Fibroblast of peridontal ligament (primary cell): ENCODE data around the gene GIMAP8.
"Not testable (repeated sequence)": the region's sequence is repeated elsewhere in the genome, so short reads cannot be mapped to it uniquely, and the experiment has no call there.

ENCODE experiments used
- DNase-seq: peaks from one replicate; pipeline ENCODE4 v3.0.0-alpha.2; 2010; ENCODE audit errors: extremely low read depth

Gene GIMAP8

DNA sequence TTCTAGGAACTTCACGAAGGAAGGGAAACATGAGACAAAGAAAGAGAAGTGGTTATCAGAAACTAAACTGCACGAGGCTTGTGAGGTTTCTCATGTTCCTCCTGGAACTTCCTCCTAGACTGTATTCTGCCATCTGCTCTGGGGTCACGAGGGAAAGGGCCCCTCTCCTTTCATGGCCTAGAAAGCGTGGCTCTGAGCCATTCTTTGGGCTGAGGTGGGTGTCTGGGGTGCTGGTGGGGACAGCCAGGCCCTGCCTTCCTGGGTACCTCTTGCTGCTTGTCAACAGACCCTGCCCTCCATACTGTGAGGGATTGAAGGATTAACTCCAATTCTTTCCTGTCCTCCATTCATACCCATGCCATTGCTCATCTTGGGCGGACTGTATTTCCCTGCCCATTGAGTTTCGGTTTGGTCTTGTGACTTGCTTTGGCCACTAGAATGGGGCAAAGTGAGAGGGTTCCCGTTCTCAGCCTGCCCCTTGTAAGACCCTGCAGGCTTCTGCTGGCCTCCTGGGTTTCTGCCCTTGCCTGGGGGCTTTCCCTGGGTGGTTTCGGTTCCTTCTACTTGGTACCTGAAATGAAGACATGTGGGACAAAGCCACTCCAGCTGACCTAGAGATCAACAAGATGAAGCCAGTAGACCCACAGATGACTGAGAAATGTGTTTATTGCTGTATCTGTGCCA is 14.9 kb upstream of the GIMAP8 start:
- no peak for DNase-seq

- peak; percentile 4 for DNase-seq
Measured at GRCh38 chr7:150439967-150440366, 10.5 kb upstream of the GIMAP8 start.

DNA sequence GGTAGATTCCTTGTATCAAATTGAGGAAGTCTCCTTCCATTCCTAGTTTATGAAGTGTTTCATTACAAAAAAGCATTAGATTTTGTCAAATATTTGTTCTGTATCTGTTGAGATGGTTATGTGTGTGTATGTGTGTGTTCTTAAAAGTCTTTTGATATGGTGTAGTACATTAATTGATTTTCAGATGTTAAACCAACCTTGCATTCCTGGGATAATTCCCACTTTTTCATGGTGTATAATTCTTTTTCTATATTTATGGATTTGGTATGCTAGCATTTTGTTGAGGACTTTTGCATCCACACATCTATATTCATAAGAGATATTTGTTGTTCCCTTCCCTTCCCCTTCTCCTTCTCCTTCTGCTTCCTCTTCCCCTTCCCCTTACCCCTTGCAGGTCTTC is 8.9 kb upstream of the GIMAP8 start:
- no peak for DNase-seq

DNA sequence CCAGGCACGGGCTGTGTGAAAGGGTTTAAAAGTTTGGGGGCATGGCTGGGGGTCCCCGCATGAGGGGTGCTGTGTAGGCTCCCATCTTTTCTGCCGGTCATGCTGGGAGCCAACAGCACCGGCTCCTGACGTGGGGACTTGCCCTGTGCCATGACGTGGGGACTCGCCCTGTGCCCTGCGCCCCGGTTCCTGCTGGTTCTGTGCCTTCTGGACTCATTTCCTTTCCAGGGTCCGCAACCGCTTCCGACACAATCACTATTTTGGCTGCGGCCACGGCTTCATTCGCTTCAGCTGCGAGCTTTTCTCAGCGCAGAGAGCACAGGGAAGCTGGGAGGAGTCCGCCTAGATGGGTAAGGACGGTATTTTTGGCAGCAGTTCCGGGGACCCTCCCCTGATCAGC is 7.6 kb upstream of the GIMAP8 start:
- DNase-seq, result no peak

DNA sequence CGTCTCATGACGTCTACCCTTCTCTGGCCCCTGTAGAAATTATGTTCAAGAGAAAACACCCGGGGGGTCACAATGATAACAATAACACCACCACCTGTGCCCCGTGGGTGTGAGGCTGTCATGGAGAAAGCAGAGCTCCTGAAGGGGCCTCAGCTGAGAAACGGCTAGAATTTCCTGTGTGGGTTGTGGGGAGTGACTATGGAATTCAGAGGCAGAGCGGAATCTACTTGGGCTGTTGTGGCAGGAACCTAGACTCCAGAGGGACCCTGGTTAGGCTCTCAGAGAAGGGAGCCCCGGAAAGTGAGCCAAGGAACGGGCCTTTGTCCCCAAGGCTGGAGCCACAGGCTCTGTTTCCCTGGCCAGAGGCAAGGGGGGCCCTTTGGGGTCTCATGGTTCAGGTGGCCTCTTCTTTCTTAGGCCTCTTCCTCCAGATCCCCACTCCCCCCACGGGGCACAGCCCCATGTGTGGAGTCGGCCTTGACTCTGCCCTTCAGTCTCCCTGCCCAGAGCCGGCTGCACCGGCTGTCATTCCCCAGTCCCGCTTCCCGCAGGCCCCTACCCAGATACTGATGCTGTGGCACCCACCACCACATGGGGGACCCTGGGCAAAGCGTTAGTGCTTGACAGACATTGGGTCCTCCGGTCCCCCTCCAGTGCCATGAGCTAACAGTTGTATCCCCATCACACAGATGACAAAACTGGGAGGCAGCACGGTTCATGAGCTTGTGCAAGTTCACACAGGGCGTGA is 6.5 kb upstream of the GIMAP8 start:
- no peak for DNase-seq

- DNase-seq, result no peak
Measured at GRCh38 chr7:150444674-150445365, 5.6 kb upstream of the GIMAP8 start.

GRCh38 chr7:150446288-150446938 is 4.0 kb upstream of the GIMAP8 start:
- no peak for DNase-seq

- no peak for DNase-seq
Measured at GRCh38 chr7:150447966-150448788, 2.3 kb upstream of the GIMAP8 start.

DNA sequence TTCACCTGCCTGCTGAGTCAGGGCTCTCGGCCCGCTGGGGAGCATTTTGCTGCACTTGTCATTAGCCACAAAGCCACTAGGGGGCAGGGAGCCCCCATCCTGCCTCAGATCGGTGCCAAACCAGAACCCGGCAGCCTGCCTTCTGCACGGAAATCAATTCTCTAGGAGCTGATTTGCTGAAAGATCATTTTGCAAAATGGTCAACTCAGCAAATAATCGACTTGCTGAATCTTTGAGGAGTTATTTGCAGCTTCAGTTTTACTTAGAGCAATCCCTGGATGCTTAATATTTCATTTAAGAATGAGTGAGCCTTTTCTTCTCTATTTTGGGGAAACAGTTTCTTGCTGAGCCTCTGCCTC is 1.7 kb upstream of the GIMAP8 start:
- peak; percentile 36 for DNase-seq

- DNase-seq, result no peak
Measured at GRCh38 chr7:150449206-150449952, 1.1 kb upstream of the GIMAP8 start.

DNA sequence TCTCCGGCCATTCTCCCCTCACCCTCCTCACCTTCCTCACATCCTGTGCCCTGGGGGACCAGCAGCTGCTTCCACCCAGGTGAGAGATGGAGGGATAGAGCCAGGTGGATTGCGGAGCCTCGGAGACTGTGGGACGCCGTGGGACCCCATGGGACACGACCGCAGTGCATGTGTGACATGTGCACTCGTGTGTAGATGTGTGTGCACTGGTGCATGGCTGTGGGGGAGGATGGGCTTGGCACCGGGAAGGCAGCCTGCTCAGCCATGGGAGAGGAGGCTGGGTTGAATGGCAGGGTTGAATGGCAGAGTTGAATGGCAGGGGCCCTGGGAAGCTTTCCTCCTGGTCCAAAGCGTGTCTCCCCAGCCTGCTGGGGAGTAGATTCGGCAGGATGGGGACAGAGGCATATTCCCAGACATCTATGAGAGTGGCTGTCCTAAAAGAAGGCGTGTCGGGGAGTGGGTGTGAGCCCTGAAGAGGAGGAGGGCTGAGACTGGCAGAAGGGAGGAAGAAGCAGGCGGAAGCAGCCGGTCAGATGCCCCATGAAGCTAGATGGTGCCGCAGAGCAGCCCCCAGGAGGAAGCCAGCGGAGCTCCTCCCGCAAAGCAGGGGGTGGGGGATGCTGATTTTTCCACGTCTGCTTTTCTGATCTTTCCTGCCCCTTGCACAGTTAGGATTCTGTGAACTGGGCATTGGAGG is 815 bp downstream of the GIMAP8 start:
- DNase-seq, result no peak

- DNase-seq, result no peak
Measured at GRCh38 chr7:150451833-150452461, 1.5 kb downstream of the GIMAP8 start.

DNA sequence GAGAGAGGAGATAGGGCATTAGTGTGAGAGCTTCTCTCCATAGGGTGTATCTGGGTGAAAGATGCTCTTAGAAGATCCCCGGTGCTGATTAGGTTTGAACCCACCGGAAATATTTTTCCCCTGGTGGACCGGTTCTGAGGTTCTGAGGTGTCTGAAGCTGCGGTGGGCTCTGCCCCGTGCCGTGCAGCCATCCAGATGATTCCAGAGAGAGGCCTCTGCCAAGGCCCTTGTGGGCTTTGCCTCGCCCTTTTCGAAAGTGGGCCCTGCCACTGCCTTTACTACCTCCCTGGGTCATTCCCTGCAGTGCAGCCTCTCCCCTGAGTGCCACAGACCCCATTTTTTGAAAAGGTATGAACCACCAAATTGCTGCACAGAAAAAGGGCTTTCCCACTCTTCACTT is 2.8 kb downstream of the GIMAP8 start:
- no peak for DNase-seq

- DNase-seq, result no peak
Measured at GRCh38 chr7:150453892-150454291, 3.5 kb downstream of the GIMAP8 start.

GRCh38 chr7:150457064-150457463 is 6.6 kb downstream of the GIMAP8 start:
- not testable (repeated sequence) for DNase-seq

DNA sequence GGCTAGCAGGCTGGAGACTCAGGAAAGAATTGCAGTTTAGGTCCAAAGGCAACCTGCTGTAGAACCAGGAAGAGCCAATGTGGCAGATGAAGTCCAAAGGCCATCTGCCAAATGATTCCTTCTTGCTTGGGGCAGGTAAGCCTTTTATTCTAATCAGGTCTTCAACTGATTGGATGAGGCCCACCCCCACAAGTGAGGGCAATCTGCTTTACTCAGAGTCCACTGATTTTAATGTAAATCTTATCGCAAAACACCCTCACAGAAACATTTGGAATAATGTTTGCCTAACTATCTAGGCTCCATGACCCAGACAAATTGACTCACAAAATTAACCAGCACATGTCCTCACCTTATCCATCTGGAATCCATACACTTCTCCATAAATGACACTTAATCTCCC is 7.8 kb downstream of the GIMAP8 start:
- no peak for DNase-seq

- DNase-seq, result no peak
Measured at GRCh38 chr7:150458756-150459155, 8.3 kb downstream of the GIMAP8 start.

- DNase-seq, result no peak
Measured at GRCh38 chr7:150461520-150461919, 11.1 kb downstream of the GIMAP8 start.

- DNase-seq, result no peak
Measured at GRCh38 chr7:150462413-150462812, 12.0 kb downstream of the GIMAP8 start.

- DNase-seq, result no peak
Measured at GRCh38 chr7:150463461-150463860, 13.0 kb downstream of the GIMAP8 start.
